HCT116 (cell line): ENCODE data around the gene PCDHGB4. TPM values are rescaled to one million over a fixed set of nuclear protein-coding genes. Genes with fewer than 3 reads are reported as not detected.

Source experiments
- ATAC-seq: fragments of 200-7000 bp; cut with Tn5 transposase; 2 replicates; pipeline ENCODE4 v1.9.1; 2020; ENCODE audit warnings: mild to moderate bottlenecking, moderate library complexity
- BruUV-seq: library from RNA; stranded (reverse); fragments of 400-500 nt; replicated peaks from 2 replicates; lab custom pipeline; 2021; lab: Mats Ljungman, UMichigan
- CTCF ChIA-PET: fragments of 300-600 bp; sonication (Branson Sonifier 250); formaldehyde crosslinking; loops from one replicate; lab custom pipeline; 2021; ENCODE audit warnings: antibody characterized with exemption; lab: Charles Lee
- POLR2A ChIA-PET: fragments of 300-600, 350-600 bp; sonication (Branson Sonifier 250); formaldehyde crosslinking; loops from one replicate; lab custom pipeline; 2021; ENCODE audit warnings: antibody characterized with exemption; lab: Charles Lee
- RAD21 ChIA-PET, 2 experiments: fragments of 300-600 bp; sonication (Branson Sonifier 250); formaldehyde crosslinking; loops; one replicate each; lab custom pipeline; 2023; ENCODE audit warnings: low total read pairs in 2 of 2; ENCODE audit not compliant: uncharacterized antibody in 2 of 2, unreplicated experiment in 2 of 2, low non-redundant PET in 1 of 2; lab: Charles Lee
- DNase-seq: peaks from one replicate; pipeline ENCODE4 v3.0.0-alpha.2; 2010; ENCODE audit warnings: low read depth, low spot score
- H2AFZ ChIP-seq: fragments of 200-600 bp; shearing (Covaris generic), sonication (generic); 2 replicates; pipeline ENCODE4 v1.6.1; 2017; ENCODE audit warnings: low read depth, mixed run types, mixed read lengths, antibody characterized with exemption, low read length; ENCODE audit not compliant: poor library complexity, severe bottlenecking
- H3K27ac ChIP-seq: 2 replicates; pipeline ENCODE4 v1.5.1; 2012; ENCODE audit warnings: low read depth, low read length
- H3K27me3 ChIP-seq: fragments of 200-600 bp; sonication (generic); 2 replicates; pipeline ENCODE4 v1.6.1; 2016; ENCODE audit warnings: mixed run types, low read length, mixed read lengths; ENCODE audit not compliant: insufficient read depth
- H3K36me3 ChIP-seq, 2 experiments: fragments of 200-500 bp in 1 of 2; fragments of 200-600 bp in 1 of 2; sonication (Bioruptor generic) in 1 of 2; sonication (generic) in 1 of 2; 2 replicates each; pipeline versions ENCODE4 v1.5.1 to v1.6.1; 2014 to 2016; ENCODE audit warnings: low read length in 2 of 2, inconsistent platforms in 1 of 2, mixed read lengths in 1 of 2, mixed run types in 1 of 2; ENCODE audit not compliant: insufficient read depth in 2 of 2, control insufficient read depth in 1 of 2
- H3K4me1 ChIP-seq, 2 experiments: fragments of 200-600 bp in 1 of 2; sonication (generic) in 1 of 2; 2 replicates each; pipeline versions ENCODE4 v1.5.1 to v1.6.1; 2012 to 2017; ENCODE audit warnings: low read length in 2 of 2, inconsistent platforms in 1 of 2, mild to moderate bottlenecking in 1 of 2, mixed read lengths in 1 of 2, mixed run types in 1 of 2, moderate library complexity in 1 of 2; ENCODE audit not compliant: insufficient read depth in 2 of 2, control insufficient read depth in 1 of 2
- H3K4me2 ChIP-seq: fragments of 200-600 bp; sonication (generic); 2 replicates; pipeline ENCODE4 v1.6.1; 2017; ENCODE audit warnings: mixed run types, low read length, mixed read lengths
- H3K4me3 ChIP-seq, 2 experiments: fragments of 200-600 bp in 1 of 2; sonication (generic) in 1 of 2; replicated peaks in 1 of 2; 2 replicates each; pipeline ENCODE4 v1.5.1; 2011 to 2016; ENCODE audit warnings: low read length in 2 of 2, control low read depth in 1 of 2, low read depth in 1 of 2, mild to moderate bottlenecking in 1 of 2, mixed read lengths in 1 of 2, mixed run types in 1 of 2
- H3K79me2 ChIP-seq: fragments of 200-600 bp; sonication (generic); 2 replicates; pipeline ENCODE4 v1.6.1; 2017; ENCODE audit warnings: mild to moderate bottlenecking, mixed run types, low read length, moderate library complexity, mixed read lengths; ENCODE audit not compliant: insufficient read depth
- H3K9ac ChIP-seq: fragments of 200-600 bp; sonication (generic); 2 replicates; pipeline ENCODE4 v1.6.1; 2016; ENCODE audit warnings: low read length, mixed read lengths
- H3K9me2 ChIP-seq: fragments of 200-600 bp; sonication (generic), shearing (Covaris generic); 2 replicates; pipeline ENCODE4 v1.6.1; 2017; ENCODE audit warnings: mixed run types, mild to moderate bottlenecking, moderate library complexity; ENCODE audit not compliant: insufficient read depth
- H3K9me3 ChIP-seq, 2 experiments: fragments of 200-500 bp in 1 of 2; fragments of 200-600 bp in 1 of 2; sonication (Bioruptor generic) in 1 of 2; sonication (generic) in 1 of 2; 2 replicates each; pipeline ENCODE4 v1.6.1; 2014 to 2017; ENCODE audit warnings: low read length in 2 of 2, mixed read lengths in 2 of 2, inconsistent platforms in 1 of 2, low read depth in 1 of 2, mild to moderate bottlenecking in 1 of 2, mixed run types in 1 of 2, moderate library complexity in 1 of 2; ENCODE audit not compliant: control insufficient read depth in 1 of 2, insufficient read depth in 1 of 2
- H4K20me1 ChIP-seq: fragments of 200-600 bp; sonication (generic), shearing (Covaris generic); 2 replicates; pipeline ENCODE4 v1.6.1; 2017; ENCODE audit warnings: mixed run types, mild to moderate bottlenecking, moderate library complexity; ENCODE audit not compliant: insufficient read depth
- EGR1 ChIP-seq: IDR thresholded peaks from 2 replicates; pipeline ENCODE4 v1.6.1; 2012; ENCODE audit warnings: low read depth
- ELF1 ChIP-seq: IDR thresholded peaks from 2 replicates; pipeline ENCODE4 v1.6.1; 2012; ENCODE audit warnings: low read depth, borderline replicate concordance
- EZH2 ChIP-seq: fragments of 200-600 bp; sonication (generic); IDR thresholded peaks from 2 replicates; pipeline ENCODE4 v1.6.1; 2017; ENCODE audit warnings: antibody characterized with exemption, mixed run types
- EZH2phosphoT487 ChIP-seq: fragments of 200-600 bp; IDR thresholded peaks from 2 replicates; pipeline ENCODE4 v1.6.1; 2018; ENCODE audit warnings: antibody characterized with exemption, borderline replicate concordance
- FOSL1 ChIP-seq: IDR thresholded peaks from 2 replicates; pipeline ENCODE4 v1.6.1; 2012; ENCODE audit warnings: low read depth
- JUND ChIP-seq: IDR thresholded peaks from 2 replicates; pipeline ENCODE4 v1.6.1; 2012
- POLR2A ChIP-seq: IDR thresholded peaks from 2 replicates; pipeline ENCODE4 v1.7.0; 2011; ENCODE audit warnings: borderline replicate concordance; ENCODE audit not compliant: insufficient read depth, insufficient read length; ENCODE audit errors: extremely low read depth
- POLR2AphosphoS5 ChIP-seq: IDR thresholded peaks from 2 replicates; pipeline ENCODE4 v1.6.1; 2011; ENCODE audit warnings: mild to moderate bottlenecking, low read depth, low read length, moderate library complexity
- RAD21 ChIP-seq: IDR thresholded peaks from 2 replicates; pipeline ENCODE4 v1.6.1; 2012; ENCODE audit warnings: low read depth, mild to moderate bottlenecking
- SIN3A ChIP-seq: IDR thresholded peaks from 2 replicates; pipeline ENCODE4 v1.6.1; 2012; ENCODE audit warnings: low read depth
- SP1 ChIP-seq: IDR thresholded peaks from 2 replicates; pipeline ENCODE4 v1.6.1; 2012; ENCODE audit warnings: low read depth
- TCF7L2 ChIP-seq: IDR thresholded peaks from 2 replicates; pipeline ENCODE4 v1.7.0; 2011; ENCODE audit warnings: borderline replicate concordance, inconsistent platforms; ENCODE audit not compliant: insufficient read depth, insufficient read length; ENCODE audit errors: extremely low read depth
- ZFX ChIP-seq: fragments of 450-650 bp; IDR thresholded peaks from 2 replicates; pipeline ENCODE4 v1.6.1; 2017
- ZNF274 ChIP-seq: fragments of 200-500 bp; sonication (Bioruptor generic); IDR thresholded peaks from 2 replicates; pipeline ENCODE4 v1.6.1; 2014; ENCODE audit warnings: mild to moderate bottlenecking, low read depth, low read length, inconsistent platforms
- intact Hi-C: fragments of 100-400 bp; cut with micrococcal nuclease; formaldehyde crosslinking; loops from 2 replicates; pipeline ENCODE4 v1.10.0; 2022
- total RNA-seq: library from RNA; stranded (reverse); gene quantifications from one replicate; pipeline ENCODE4 v1.2.1, GENCODE V29; 2021; ENCODE audit not compliant: unreplicated experiment
- TF ChIP-seq, protein P1 (sequence below): IDR thresholded peaks from 2 replicates; pipeline ENCODE4 v1.6.1; 2012
- TF ChIP-seq, protein P2 (sequence below), 3 experiments: fragments of 200-600 bp in 1 of 3; sonication (generic) in 1 of 3; IDR thresholded peaks in 2 of 3; conservative IDR thresholded peaks in 1 of 3; 2 replicates each; pipeline ENCODE4 v1.5.1; 2012 to 2017; ENCODE audit warnings: low read depth in 2 of 3, low read length in 2 of 3, antibody characterized with exemption in 1 of 3, borderline replicate concordance in 1 of 3, control low read depth in 1 of 3, mild to moderate bottlenecking in 1 of 3, mixed read lengths in 1 of 3, mixed run types in 1 of 3, moderate library complexity in 1 of 3; ENCODE audit not compliant: insufficient read depth in 1 of 3
- TF ChIP-seq, protein P3 (sequence below): IDR thresholded peaks from 2 replicates; pipeline ENCODE4 v1.6.1; 2012; ENCODE audit warnings: low read depth

Gene PCDHGB4
- total RNA-seq, 1 experiment from 2014 or later, result not detected

DNA sequence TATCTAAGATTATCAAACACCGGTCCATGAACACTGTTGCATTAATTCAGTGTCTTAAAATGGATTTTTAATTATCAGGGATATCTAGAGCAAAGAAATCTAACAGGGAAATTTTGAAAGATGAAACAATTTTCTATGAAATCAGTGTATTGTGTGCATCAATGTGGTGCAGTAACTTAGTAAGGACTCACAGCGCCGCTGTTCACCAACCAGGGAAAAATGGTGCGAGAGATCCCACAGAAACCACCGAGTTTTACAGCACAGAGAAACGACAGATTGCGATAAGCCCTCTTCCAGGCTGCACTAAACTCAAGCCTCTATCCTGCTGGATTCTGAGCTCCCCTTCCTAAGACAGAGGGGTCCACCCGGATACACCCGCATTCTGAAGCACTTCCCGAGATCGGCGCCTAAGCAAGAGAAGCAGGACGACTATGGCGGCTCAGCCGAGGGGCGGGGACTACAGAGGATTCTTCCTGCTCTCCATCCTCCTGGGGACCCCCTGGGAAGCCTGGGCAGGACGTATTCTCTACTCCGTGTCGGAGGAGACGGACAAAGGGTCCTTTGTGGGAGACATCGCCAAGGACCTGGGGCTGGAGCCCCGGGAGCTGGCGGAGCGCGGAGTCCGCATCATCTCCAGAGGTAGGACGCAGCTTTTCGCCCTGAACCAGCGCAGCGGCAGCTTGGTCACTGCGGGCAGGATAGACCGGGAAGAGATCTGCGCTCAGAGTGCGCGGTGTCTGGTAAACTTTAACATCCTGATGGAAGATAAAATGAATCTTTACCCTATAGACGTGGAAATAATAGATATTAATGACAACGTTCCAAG lies 4.8 kb upstream of the PCDHGB4 start, which contains the start of gene PCDHGA7:
TSS of gene PCDHGA7 (plus strand) at position 274 of the 826 bp plus-strand sequence. CDS start at position 432, 158 bp downstream.
- Histone ChIP-seq H2AFZ (no peak within 1 kb of the TSS), H3K4me3 (no peak within 1 kb of the TSS), H3K27me3 (no peaks in the 10 kb centered on the region), H3K9me3 (no peaks in the 10 kb centered on the region; a peak in 2 of 4 replicates), H3K79me2 (no peaks in the 10 kb centered on the region), H3K4me1 (no peaks in the 10 kb centered on the region), H3K27ac (no peak within 1 kb of the TSS), H4K20me1 (no peaks in the 10 kb centered on the region), H3K4me2 (no peak within 1 kb of the TSS), H3K9me2 (no peaks in the 10 kb centered on the region), H3K9ac (no peak within 1 kb of the TSS), H3K36me3 (no peaks in the 10 kb centered on the region)
- intact Hi-C loops, result no loop called here
- RAD21 ChIA-PET, result no interaction called here
- no peak for TF ChIP-seq FOSL1
- TF ChIP-seq ELF1, result no peak
- TF ChIP-seq EZH2, result no peak
- TF ChIP-seq POLR2AphosphoS5, result no peak
- TF ChIP-seq ZNF274, result no peak
- TF ChIP-seq POLR2A, result no peak
- no peak for TF ChIP-seq TCF7L2
- TF ChIP-seq, protein P1, sequence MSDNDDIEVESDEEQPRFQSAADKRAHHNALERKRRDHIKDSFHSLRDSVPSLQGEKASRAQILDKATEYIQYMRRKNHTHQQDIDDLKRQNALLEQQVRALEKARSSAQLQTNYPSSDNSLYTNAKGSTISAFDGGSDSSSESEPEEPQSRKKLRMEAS, result no peak
- TF ChIP-seq ZFX, result no peak
- TF ChIP-seq EGR1, result no peak
- TF ChIP-seq SP1, result no peak
- TF ChIP-seq RAD21, result no peak
- no peak for TF ChIP-seq SIN3A
- no peak for TF ChIP-seq EZH2phosphoT487
- TF ChIP-seq JUND, result no peak
- TF ChIP-seq, protein P2, sequence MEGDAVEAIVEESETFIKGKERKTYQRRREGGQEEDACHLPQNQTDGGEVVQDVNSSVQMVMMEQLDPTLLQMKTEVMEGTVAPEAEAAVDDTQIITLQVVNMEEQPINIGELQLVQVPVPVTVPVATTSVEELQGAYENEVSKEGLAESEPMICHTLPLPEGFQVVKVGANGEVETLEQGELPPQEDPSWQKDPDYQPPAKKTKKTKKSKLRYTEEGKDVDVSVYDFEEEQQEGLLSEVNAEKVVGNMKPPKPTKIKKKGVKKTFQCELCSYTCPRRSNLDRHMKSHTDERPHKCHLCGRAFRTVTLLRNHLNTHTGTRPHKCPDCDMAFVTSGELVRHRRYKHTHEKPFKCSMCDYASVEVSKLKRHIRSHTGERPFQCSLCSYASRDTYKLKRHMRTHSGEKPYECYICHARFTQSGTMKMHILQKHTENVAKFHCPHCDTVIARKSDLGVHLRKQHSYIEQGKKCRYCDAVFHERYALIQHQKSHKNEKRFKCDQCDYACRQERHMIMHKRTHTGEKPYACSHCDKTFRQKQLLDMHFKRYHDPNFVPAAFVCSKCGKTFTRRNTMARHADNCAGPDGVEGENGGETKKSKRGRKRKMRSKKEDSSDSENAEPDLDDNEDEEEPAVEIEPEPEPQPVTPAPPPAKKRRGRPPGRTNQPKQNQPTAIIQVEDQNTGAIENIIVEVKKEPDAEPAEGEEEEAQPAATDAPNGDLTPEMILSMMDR (IDR thresholded peaks at IDR 0.05 in 2 of 3, conservative IDR thresholded peaks at IDR 0.05 in 1 of 3; ENCODE audit: borderline replicate concordance in 1 of 3, insufficient read depth in 1 of 3, low read depth in 2 of 3, low read length in 2 of 3), result no peak
- TF ChIP-seq, protein P3, sequence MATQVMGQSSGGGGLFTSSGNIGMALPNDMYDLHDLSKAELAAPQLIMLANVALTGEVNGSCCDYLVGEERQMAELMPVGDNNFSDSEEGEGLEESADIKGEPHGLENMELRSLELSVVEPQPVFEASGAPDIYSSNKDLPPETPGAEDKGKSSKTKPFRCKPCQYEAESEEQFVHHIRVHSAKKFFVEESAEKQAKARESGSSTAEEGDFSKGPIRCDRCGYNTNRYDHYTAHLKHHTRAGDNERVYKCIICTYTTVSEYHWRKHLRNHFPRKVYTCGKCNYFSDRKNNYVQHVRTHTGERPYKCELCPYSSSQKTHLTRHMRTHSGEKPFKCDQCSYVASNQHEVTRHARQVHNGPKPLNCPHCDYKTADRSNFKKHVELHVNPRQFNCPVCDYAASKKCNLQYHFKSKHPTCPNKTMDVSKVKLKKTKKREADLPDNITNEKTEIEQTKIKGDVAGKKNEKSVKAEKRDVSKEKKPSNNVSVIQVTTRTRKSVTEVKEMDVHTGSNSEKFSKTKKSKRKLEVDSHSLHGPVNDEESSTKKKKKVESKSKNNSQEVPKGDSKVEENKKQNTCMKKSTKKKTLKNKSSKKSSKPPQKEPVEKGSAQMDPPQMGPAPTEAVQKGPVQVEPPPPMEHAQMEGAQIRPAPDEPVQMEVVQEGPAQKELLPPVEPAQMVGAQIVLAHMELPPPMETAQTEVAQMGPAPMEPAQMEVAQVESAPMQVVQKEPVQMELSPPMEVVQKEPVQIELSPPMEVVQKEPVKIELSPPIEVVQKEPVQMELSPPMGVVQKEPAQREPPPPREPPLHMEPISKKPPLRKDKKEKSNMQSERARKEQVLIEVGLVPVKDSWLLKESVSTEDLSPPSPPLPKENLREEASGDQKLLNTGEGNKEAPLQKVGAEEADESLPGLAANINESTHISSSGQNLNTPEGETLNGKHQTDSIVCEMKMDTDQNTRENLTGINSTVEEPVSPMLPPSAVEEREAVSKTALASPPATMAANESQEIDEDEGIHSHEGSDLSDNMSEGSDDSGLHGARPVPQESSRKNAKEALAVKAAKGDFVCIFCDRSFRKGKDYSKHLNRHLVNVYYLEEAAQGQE, result no peak
- DNase-seq (no peak), ATAC-seq (no peak)
- POLR2A ChIA-PET, result no interaction called here
- CTCF ChIA-PET, result no interaction called here
- BruUV-seq, result no TSS peak
